Measurements from ENCODE around the gene JAZF1. TPM values are rescaled to one million over a fixed set of nuclear protein-coding genes. Genes with fewer than 3 reads are reported as not detected.

Gene JAZF1
- total and polyA plus RNA-seq, 2 donors, result 30.7 to 31.9 TPM

- DNase-seq (ENCODE audit: extremely low spot score), result no peak
- Histone ChIP-seq H3K36me3 (ENCODE audit: insufficient read depth) (no peaks in the 10 kb centered on the region), H3K4me3 (ENCODE audit: low read depth, low read length) (no peak overlapping the region), H3K27ac (ENCODE audit: low read depth) (no peak overlapping the region), H3K4me1 (ENCODE audit: insufficient read depth) (no peaks in the 10 kb centered on the region)
- 90% methylated on average over 5 of the region's 5 CpGs for WGBS
Measured at GRCh38 chr7:28168393-28169158, 12.0 kb downstream of the JAZF1 start.

GRCh38 chr7:28166982-28167715 is 13.4 kb downstream of the JAZF1 start:
- no peak for DNase-seq (ENCODE audit: extremely low spot score)
- Histone ChIP-seq H3K36me3 (ENCODE audit: insufficient read depth) (no peaks in the 10 kb centered on the region), H3K27ac (ENCODE audit: low read depth) (no peak overlapping the region), H3K4me3 (ENCODE audit: low read depth, low read length) (no peak overlapping the region), H3K4me1 (ENCODE audit: insufficient read depth) (no peaks in the 10 kb centered on the region)
- 77% methylated on average over 5 of the region's 5 CpGs for WGBS

DNA sequence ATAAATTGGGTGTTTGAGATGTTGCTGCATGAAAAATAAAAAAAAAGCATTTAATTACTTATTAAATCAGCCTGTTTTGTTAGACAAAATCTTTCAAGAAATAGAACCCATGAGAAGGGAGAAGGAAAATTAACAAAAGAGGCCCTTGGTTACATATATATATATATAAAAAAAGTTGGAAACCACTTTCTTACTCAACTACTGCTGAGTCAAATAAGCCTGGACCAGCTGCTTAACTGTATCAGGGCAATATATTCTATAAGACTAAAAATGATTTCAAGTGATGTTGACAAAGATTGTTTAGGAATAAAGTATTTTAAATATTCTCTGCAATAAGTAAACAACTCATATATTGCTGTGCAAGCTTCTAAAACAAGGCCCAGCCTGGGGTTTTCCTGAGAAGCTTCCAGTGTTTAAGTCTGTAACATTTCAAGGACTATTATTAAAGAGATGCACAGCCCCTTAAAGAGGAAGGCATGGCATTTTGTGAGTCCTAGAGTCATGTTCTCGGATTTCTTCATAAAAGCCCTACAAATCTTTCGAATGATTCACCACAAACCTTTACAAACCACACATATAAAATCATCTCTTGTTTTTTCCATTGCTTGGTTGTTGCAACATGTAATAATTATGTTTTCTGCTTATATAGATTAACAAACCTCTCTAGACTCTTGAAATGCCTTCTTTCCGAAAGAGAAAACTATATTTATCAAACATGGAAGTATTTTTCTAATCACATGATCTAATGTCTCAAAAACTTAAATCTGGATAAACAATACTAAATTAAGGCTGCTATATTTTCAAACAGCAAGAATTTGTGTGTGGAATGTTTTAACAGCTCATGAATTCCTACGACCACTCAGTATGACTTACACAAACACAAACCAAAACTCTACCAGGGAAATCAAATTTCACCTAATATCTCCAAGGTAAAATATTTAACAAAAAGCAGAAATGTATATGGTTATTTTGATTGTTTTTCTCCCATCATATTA is 14.3 kb downstream of the JAZF1 start:
- Histone ChIP-seq H3K4me3 (ENCODE audit: low read depth, low read length) (no peak overlapping the region), H3K27ac (ENCODE audit: low read depth) (no peak overlapping the region), H3K36me3 (ENCODE audit: insufficient read depth) (no peaks in the 10 kb centered on the region), H3K4me1 (ENCODE audit: insufficient read depth) (no peaks in the 10 kb centered on the region)
- WGBS, result 42% methylated on average over 4 of the region's 4 CpGs
- no peak for DNase-seq (ENCODE audit: extremely low spot score)

DNA sequence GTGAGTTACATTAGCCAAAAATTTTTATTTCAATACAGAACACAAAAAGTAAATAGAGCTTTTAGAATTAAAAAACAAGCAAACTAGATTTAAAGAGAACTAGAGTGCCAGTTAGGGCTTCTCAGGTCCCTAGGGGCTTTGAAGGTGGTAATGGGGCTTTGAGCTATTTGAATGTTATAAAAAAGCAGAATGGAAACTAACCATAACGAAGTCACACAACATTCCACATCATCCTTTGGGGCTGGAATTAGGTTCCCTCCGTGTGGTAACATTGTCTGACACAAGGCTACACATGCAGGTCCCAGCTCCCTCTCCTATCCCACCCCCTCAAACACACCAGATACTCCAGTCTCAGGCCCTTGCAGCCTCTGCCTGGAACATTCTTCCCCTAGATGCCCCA is 15.3 kb downstream of the JAZF1 start:
- H3K4me1 ChIP-seq (ENCODE audit: insufficient read depth), result no peaks in the 10 kb centered on the region
- 69% methylated on average over 2 of the region's 2 CpGs for WGBS

DNA sequence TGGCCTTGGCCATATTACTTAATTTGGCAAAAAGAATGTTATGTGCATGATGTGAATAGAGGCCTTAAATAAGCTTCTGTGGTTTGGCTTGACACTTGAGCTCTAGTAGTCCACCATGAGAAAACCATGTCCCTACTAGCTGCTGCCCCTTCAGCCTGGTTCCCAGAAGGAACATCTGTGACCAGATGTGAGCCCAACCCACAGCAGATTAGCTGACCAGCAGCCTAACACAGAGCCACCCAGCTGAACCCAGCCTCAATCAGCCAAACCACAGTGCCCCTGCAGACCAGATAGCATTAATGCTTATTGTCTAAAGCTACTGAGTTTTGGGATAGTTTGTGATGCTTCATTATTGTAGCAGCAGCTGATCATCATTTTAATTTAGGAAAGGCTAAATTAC is 16.6 kb downstream of the JAZF1 start:
- no peak for DNase-seq (ENCODE audit: extremely low spot score)
- Histone ChIP-seq H3K4me3 (ENCODE audit: low read depth, low read length) (no peak overlapping the region), H3K27ac (ENCODE audit: low read depth) (no peak overlapping the region), H3K4me1 (ENCODE audit: insufficient read depth) (no peaks in the 10 kb centered on the region), H3K36me3 (ENCODE audit: insufficient read depth) (no peaks in the 10 kb centered on the region)

More for the DNA sequence above, 15.3 kb downstream of the JAZF1 start:
- no peak overlapping the region for H3K27ac ChIP-seq (ENCODE audit: low read depth)
- no peak overlapping the region for H3K4me3 ChIP-seq (ENCODE audit: low read depth, low read length)
- no peak for DNase-seq (ENCODE audit: extremely low spot score)
- no peaks in the 10 kb centered on the region for H3K36me3 ChIP-seq (ENCODE audit: insufficient read depth)

DNA sequence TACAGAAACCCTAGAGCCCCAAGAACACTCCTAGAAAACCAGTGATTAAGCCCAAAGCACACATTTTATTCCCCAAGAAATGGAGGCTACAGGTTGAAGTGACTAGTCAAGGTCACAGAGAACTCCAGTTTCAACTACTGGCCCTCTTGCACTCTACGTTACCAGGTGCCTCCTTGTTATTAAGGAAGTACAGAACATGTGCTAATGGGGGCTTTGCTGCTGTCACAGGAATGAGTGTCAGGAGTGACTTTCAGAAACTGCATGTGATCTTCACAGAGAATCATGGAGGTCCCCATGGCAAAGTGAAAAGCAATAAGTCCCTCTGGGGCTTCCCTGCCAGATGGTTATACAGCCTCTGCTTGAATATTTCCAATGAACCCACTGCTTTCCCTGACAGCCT is 19.3 kb downstream of the JAZF1 start:
- no peak for DNase-seq (ENCODE audit: extremely low spot score)
- H3K4me1 ChIP-seq (ENCODE audit: insufficient read depth), result no peaks in the 10 kb centered on the region
- 96% methylated on average over 1 of the region's 1 CpG for WGBS

GRCh38 chr7:28160551-28160991 is 20.0 kb downstream of the JAZF1 start:
- no peak overlapping the region for H3K27ac ChIP-seq (ENCODE audit: low read depth)
- no peaks in the 10 kb centered on the region for H3K4me1 ChIP-seq (ENCODE audit: insufficient read depth)
- 62% methylated on average over 4 of the region's 4 CpGs for WGBS
- DNase-seq (ENCODE audit: extremely low spot score), result no peak
- no peak overlapping the region for H3K4me3 ChIP-seq (ENCODE audit: low read depth, low read length)
- H3K36me3 ChIP-seq (ENCODE audit: insufficient read depth), result no peaks in the 10 kb centered on the region

More for the DNA sequence above, 19.3 kb downstream of the JAZF1 start:
- no peak overlapping the region for H3K4me3 ChIP-seq (ENCODE audit: low read depth, low read length)
- no peak overlapping the region for H3K27ac ChIP-seq (ENCODE audit: low read depth)
- no peaks in the 10 kb centered on the region for H3K36me3 ChIP-seq (ENCODE audit: insufficient read depth)

DNA sequence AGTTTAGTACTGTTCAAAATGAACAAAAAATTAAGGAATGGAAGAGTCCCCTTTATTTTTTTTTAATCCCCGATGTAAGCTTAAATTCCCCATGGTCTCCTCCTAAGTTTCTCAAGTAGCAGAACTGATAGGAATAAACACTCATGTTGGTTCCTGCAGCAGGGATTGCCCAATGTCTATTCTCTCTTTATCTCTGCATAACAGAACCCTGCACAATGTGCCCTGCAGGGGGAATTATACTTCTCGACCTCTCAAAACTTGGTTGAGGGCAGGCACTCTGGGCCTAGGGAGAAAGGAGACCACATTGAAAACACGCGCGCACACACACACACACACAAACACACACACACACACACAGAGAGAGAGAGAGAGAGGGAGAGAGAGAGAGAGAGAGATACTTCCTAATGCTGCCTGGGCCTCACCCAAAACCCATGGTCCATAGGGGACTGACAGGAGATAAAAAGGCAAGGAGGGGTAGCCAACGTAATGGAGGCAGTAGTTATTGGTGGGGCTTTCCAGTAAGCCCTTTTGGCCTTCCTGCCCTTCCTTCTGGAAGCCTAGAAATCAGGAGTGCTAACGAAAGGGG is 22.7 kb downstream of the JAZF1 start:
- Histone ChIP-seq H3K27ac (ENCODE audit: low read depth) (no peak overlapping the region), H3K4me1 (ENCODE audit: insufficient read depth) (no peaks in the 10 kb centered on the region), H3K4me3 (ENCODE audit: low read depth, low read length) (no peak overlapping the region), H3K36me3 (ENCODE audit: insufficient read depth) (no peaks in the 10 kb centered on the region)
- WGBS, result 91% methylated on average over 7 of the region's 7 CpGs
- DNase-seq (ENCODE audit: extremely low spot score), result no peak

DNA sequence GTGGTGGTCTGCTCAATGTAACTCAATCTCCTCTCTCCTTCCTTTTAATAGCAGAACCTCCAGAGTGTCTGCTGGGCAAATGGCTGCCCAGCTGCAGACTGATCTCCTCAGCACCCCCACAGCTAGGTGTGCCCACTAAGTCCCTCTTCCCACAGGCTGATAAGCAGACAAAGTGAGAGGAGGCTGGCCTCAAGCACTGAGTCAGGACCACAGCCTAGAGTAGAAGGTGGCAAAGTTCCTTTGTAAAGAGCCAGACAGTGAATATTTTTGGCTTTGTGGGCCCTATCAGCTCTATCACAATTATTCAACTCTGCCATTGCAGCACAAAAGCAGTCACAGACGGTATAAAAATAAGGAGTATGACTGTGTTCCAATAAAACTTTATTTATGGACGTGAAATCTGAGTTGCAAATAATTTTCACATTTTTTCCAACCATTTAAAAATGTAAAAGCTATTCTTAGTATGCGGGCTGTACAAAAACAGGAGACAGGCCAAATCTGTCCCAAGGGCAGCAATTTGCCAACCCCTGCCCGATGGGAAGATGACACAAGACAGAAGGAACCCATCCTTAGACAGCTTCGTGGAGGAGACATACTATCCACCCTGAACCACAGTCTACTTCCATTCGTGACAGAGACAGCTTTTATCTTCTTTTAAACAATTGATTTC is 23.4 kb downstream of the JAZF1 start:
- Histone ChIP-seq H3K36me3 (ENCODE audit: insufficient read depth) (no peaks in the 10 kb centered on the region), H3K4me3 (ENCODE audit: low read depth, low read length) (no peak overlapping the region), H3K4me1 (ENCODE audit: insufficient read depth) (no peaks in the 10 kb centered on the region), H3K27ac (ENCODE audit: low read depth) (no peak overlapping the region)
- no peak for DNase-seq (ENCODE audit: extremely low spot score)
- 71% methylated on average over 6 of the region's 6 CpGs for WGBS

DNA sequence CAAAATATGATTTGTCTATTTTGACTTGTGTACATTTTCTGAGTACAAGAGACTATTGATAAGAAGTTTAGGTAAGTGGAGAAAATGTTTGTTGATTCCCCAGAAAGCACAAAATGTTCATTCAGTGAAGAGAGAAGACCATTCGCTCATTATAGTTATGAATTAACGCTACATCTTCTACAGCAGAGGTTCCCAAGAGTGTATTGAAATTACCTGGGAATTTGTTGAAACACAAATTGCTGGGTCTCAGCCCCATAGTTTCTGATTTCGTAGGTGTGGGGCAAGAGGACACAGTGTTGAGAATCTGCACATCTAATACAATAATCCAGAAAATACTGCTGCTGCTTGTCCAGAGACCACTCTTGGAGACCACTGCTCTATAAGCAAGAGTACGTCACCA is 24.2 kb downstream of the JAZF1 start:
- DNase-seq (ENCODE audit: extremely low spot score), result no peak
- no peak overlapping the region for H3K4me3 ChIP-seq (ENCODE audit: low read depth, low read length)
- no peak overlapping the region for H3K27ac ChIP-seq (ENCODE audit: low read depth)
- H3K36me3 ChIP-seq (ENCODE audit: insufficient read depth), result no peaks in the 10 kb centered on the region
- WGBS, result 98% methylated on average over 4 of the region's 4 CpGs
- no peaks in the 10 kb centered on the region for H3K4me1 ChIP-seq (ENCODE audit: insufficient read depth)

GRCh38 chr7:28155964-28156363 is 24.6 kb downstream of the JAZF1 start:
- H3K4me3 ChIP-seq (ENCODE audit: low read depth, low read length), result no peak overlapping the region
- no peaks in the 10 kb centered on the region for H3K4me1 ChIP-seq (ENCODE audit: insufficient read depth)
- no peak overlapping the region for H3K27ac ChIP-seq (ENCODE audit: low read depth)
- DNase-seq (ENCODE audit: extremely low spot score), result no peak
- H3K36me3 ChIP-seq (ENCODE audit: insufficient read depth), result no peaks in the 10 kb centered on the region
- WGBS, result 62% methylated on average over 3 of the region's 3 CpGs

DNA sequence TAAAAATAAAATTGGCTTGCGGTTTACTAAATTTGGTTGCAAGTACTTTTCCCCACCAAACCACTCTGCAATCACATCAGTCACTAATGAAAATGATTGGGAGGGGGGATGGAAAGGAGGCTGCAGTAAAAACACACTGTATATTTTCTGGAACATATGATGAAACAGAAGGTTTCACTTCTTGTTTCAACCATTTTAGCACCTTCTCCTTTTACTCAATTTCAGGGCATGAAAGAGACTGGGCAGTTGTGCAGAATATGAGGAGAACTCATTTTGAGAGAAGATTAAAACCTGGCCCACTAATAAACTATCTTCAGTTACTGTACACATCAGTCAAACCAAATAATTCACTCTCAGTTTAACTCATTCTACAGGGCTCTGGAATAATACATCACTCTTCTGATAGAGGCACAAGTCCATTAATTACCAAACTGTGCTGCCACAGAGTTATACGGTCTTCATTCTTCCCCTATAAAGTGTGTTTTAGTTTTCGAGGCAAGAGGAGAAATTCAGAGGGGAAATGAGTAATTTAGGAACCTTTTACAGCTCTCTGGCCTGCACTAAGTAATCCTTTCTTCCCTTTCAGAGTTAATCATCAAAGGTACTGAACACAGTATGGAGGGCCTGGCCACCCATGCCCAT is 25.5 kb downstream of the JAZF1 start:
- no peak overlapping the region for H3K27ac ChIP-seq (ENCODE audit: low read depth)
- WGBS, result 70% methylated on average over 3 of the region's 3 CpGs
- no peak for DNase-seq (ENCODE audit: extremely low spot score)
- no peak overlapping the region for H3K4me3 ChIP-seq (ENCODE audit: low read depth, low read length)
- H3K36me3 ChIP-seq (ENCODE audit: insufficient read depth), result no peaks in the 10 kb centered on the region
- no peaks in the 10 kb centered on the region for H3K4me1 ChIP-seq (ENCODE audit: insufficient read depth)
